Endothelial cell of umbilical vein (primary cell): ENCODE measurements around the gene TRMT44. TPM values are rescaled to one million over a fixed set of nuclear protein-coding genes. Genes with fewer than 3 reads are reported as not detected.

Experiments
- BruUV-seq: library from RNA; stranded (reverse); fragments of 400-500 nt; replicated peaks from 2 replicates; lab custom pipeline; 2021; lab: Mats Ljungman, UMichigan
- CTCF ChIA-PET: fragments of 300-600, 350-600 bp; sonication (Branson Sonifier 250); formaldehyde crosslinking; loops from one replicate; lab custom pipeline; 2021; ENCODE audit warnings: antibody characterized with exemption, inconsistent platforms; lab: Charles Lee
- POLR2A ChIA-PET: fragments of 300-600, 350-600 bp; sonication (Branson Sonifier 250); formaldehyde crosslinking; loops from one replicate; lab custom pipeline; 2021; ENCODE audit warnings: antibody characterized with exemption, inconsistent platforms; lab: Charles Lee
- DNase-seq: peaks from one replicate; pipeline ENCODE4 v3.0.0-alpha.2; 2011; ENCODE audit warnings: low read depth, low spot score
- FAIRE-seq: peaks from 2 replicates; lab custom pipeline; 2011; peaks lifted over from hg19 to GRCh38; lab: Jason Lieb, UNC
- H2AFZ ChIP-seq: 2 replicates; pipeline ENCODE4 v1.6.0; 2012; ENCODE audit warnings: low read depth, low read length, control low read depth, inconsistent platforms
- H3K27ac ChIP-seq: 2 replicates; pipeline ENCODE4 v1.5.1; 2011; ENCODE audit warnings: low read depth, mild to moderate bottlenecking, control low read depth, low read length, moderate library complexity; ENCODE audit not compliant: insufficient read depth
- H3K27me3 ChIP-seq, 2 experiments: 2 replicates each; pipeline versions ENCODE4 v1.6.0 to v1.6.1; 2011; ENCODE audit warnings: low read length in 2 of 2, mixed read lengths in 1 of 2; ENCODE audit not compliant: control insufficient read depth in 2 of 2, insufficient read depth in 2 of 2
- H3K36me3 ChIP-seq, 2 experiments: 2 replicates in 1 of 2; 3 replicates in 1 of 2; pipeline ENCODE4 v1.5.1; 2011; ENCODE audit warnings: low read length in 2 of 2, mild to moderate bottlenecking in 1 of 2, moderate library complexity in 1 of 2; ENCODE audit not compliant: control insufficient read depth in 2 of 2, insufficient read depth in 2 of 2; ENCODE audit errors: extremely low read depth in 1 of 2
- H3K4me1 ChIP-seq: 3 replicates; pipeline ENCODE4 v1.5.1; 2011; ENCODE audit warnings: mild to moderate bottlenecking, low read length; ENCODE audit not compliant: control insufficient read depth, insufficient read depth; ENCODE audit errors: extremely low read depth
- H3K4me2 ChIP-seq: 2 replicates; pipeline ENCODE4 v1.6.1; 2011; ENCODE audit warnings: low read length, control low read depth, mixed read lengths; ENCODE audit not compliant: insufficient read depth
- H3K4me3 ChIP-seq, 3 experiments: fragments of 200-600 bp in 1 of 3; sonication (generic), shearing (Covaris generic) in 1 of 3; replicated peaks in 1 of 3; 2 replicates each; pipeline ENCODE4 v1.5.1; 2011 to 2016; ENCODE audit warnings: control low read depth in 3 of 3, low read length in 3 of 3, mild to moderate bottlenecking in 2 of 3, inconsistent platforms in 1 of 3, low read depth in 1 of 3, moderate library complexity in 1 of 3; ENCODE audit not compliant: insufficient read depth in 1 of 3
- H3K79me2 ChIP-seq: 2 replicates; pipeline ENCODE4 v1.6.0; 2012; ENCODE audit warnings: low read length, inconsistent platforms; ENCODE audit not compliant: control insufficient read depth, insufficient read depth
- H3K9ac ChIP-seq: replicated peaks from 2 replicates; pipeline ENCODE3; 2011; ENCODE audit warnings: low read length, control low read depth; ENCODE audit not compliant: insufficient read depth; ENCODE audit errors: extremely low read depth
- H3K9me1 ChIP-seq: replicated peaks from 3 replicates; pipeline ENCODE4 v1.6.0; 2011; ENCODE audit warnings: mild to moderate bottlenecking, low read length; ENCODE audit not compliant: control insufficient read depth, insufficient read depth; ENCODE audit errors: extremely low read depth
- H3K9me3 ChIP-seq: replicated peaks from 2 replicates; pipeline ENCODE4 v1.5.1; 2012; ENCODE audit warnings: low read length, inconsistent platforms; ENCODE audit not compliant: control insufficient read depth, insufficient read depth
- H4K20me1 ChIP-seq: replicated peaks from 2 replicates; pipeline ENCODE3; 2011; ENCODE audit warnings: mild to moderate bottlenecking, low read length; ENCODE audit not compliant: control insufficient read depth, insufficient read depth; ENCODE audit errors: extremely low read depth
- CTCF ChIP-seq, 2 donors: IDR thresholded peaks; 1 replicate in 1 of 2; 2 replicates in 1 of 2; pipeline ENCODE4 v1.5.1; 2011; ENCODE audit warnings: low read length in 2 of 2, mild to moderate bottlenecking in 2 of 2, moderate library complexity in 2 of 2, control low read depth in 1 of 2, inconsistent platforms in 1 of 2, low read depth in 1 of 2; ENCODE audit not compliant: insufficient read depth in 1 of 2; ENCODE audit errors: extremely low read depth in 1 of 2
- EZH2 ChIP-seq: IDR thresholded peaks from 2 replicates; pipeline ENCODE4 v1.6.1; 2012; ENCODE audit warnings: borderline replicate concordance, low read depth, mild to moderate bottlenecking, moderate library complexity, low read length, inconsistent platforms; ENCODE audit not compliant: severe bottlenecking
- FOS ChIP-seq: IDR thresholded peaks from 2 replicates; pipeline ENCODE4 v1.6.1; 2011; ENCODE audit warnings: mild to moderate bottlenecking, low read length, moderate library complexity, borderline replicate concordance; ENCODE audit not compliant: insufficient read depth
- GATA2 ChIP-seq: IDR thresholded peaks from 2 replicates; pipeline ENCODE4 v1.7.0; 2011; ENCODE audit warnings: low read depth, mild to moderate bottlenecking, moderate library complexity, mixed read lengths, low read length; ENCODE audit not compliant: insufficient read length, insufficient read depth
- JUN ChIP-seq: IDR thresholded peaks from 2 replicates; pipeline ENCODE4 v1.6.1; 2011; ENCODE audit warnings: borderline replicate concordance, low read depth; ENCODE audit not compliant: insufficient read length, insufficient read depth
- MAX ChIP-seq: IDR thresholded peaks from 2 replicates; pipeline ENCODE4 v1.6.1; 2011; ENCODE audit not compliant: insufficient read depth, insufficient read length
- MYC ChIP-seq: IDR thresholded peaks from one replicate; pipeline ENCODE4 v1.6.1; 2011; ENCODE audit warnings: mild to moderate bottlenecking, low read depth, low read length
- POLR2A ChIP-seq: IDR thresholded peaks from 2 replicates; pipeline ENCODE4 v1.6.1; 2012; ENCODE audit warnings: low read depth, mild to moderate bottlenecking, control low read depth, low read length
- POLR2AphosphoS5 ChIP-seq: IDR thresholded peaks from 2 replicates; pipeline ENCODE4 v1.6.1; 2012; ENCODE audit warnings: low read depth, mild to moderate bottlenecking, control low read depth, low read length, moderate library complexity; ENCODE audit not compliant: insufficient read depth
- dilution Hi-C: fragments of 300-500 bp; cut with MboI; formaldehyde crosslinking; loops from one replicate; pipeline ENCODE4 v1.15.0; 2019; ENCODE audit warnings: low sequenced_read_pairs; ENCODE audit not compliant: extremely low pct_ligation_motif_present
- intact Hi-C: fragments of 100-400 bp; cut with micrococcal nuclease; formaldehyde crosslinking; loops from one replicate; pipeline ENCODE4 v1.10.0; 2022
- polyA plus RNA-seq, 4 experiments: library from polyadenylated mRNA; depleted of rRNA in 3 of 4; stranded (reverse) in 3 of 4; unstranded in 1 of 4; fragments of >200 nt; gene quantifications; 2 replicates each; pipeline versions ENCODE4 v1.2.1 to v1.2.3, GENCODE V29; 2011 to 2012; ENCODE audit warnings: missing spikeins in 1 of 4
- total RNA-seq: library from RNA; stranded (reverse); gene quantifications from 2 replicates; pipeline ENCODE4 v1.2.3, GENCODE V29; 2021

TRMT44 gene
- total and polyA plus RNA-seq, 2 donors (not counting 3 experiments of a cell fraction or from before 2014, with no cell fraction given) = 10.4 to 17.3 TPM

- Histone ChIP-seq H3K27ac (peak overlapping the region; percentile 55), H4K20me1 (no peaks in the 10 kb centered on the region), H3K4me3 (no peak overlapping the region), H3K4me2 (peak overlapping the region; percentile 4), H3K9me3 (no peaks in the 10 kb centered on the region), H3K9me1 (no peaks in the 10 kb centered on the region), H3K27me3 (no peaks in the 10 kb centered on the region), H3K36me3 (peaks cover 0 to 4% of the 10 kb centered on the region in 2 experiments), H3K9ac (no peak overlapping the region), H3K79me2 (no peaks in the 10 kb centered on the region), H2AFZ (no peak overlapping the region), H3K4me1 (peaks cover 30% of the 10 kb centered on the region)
- DNase-seq (peak; percentile 12), FAIRE-seq (no peak)
- no TSS peak for BruUV-seq
- TF ChIP-seq GATA2 (no peak), FOS (no peak), CTCF (IDR thresholded peaks at IDR 0.05; ENCODE audit: extremely low read depth in 1 of 2, insufficient read depth in 1 of 2, low read depth in 1 of 2, low read length in 2 of 2) (no peak), MAX (no peak), MYC (no peak), JUN (no peak), POLR2A (no peak), EZH2 (no peak), POLR2AphosphoS5 (no peak)
- CTCF ChIA-PET = interaction anchor here (1.0 to 5.4 kb wide), 5 partner anchors 10 to 150 kb away, joined by 4 to 45 read pairs (median 9); no protein-coding TSS in a partner anchor
- POLR2A ChIA-PET = no interaction called here
- intact Hi-C loops = loop anchor here (1.0 to 2.0 kb wide), 3 partner anchors 11 to 126 kb away; no protein-coding TSS in a partner anchor
- dilution Hi-C loops = no loop called here
These were observed 47.9 kb upstream of the TRMT44 start for GRCh38 chr4:8392591-8393190.
